Gastroesophageal sphincter (tissue), 3 donors: ENCODE measurements around the gene RUSF1.
A peak's percentile ranks its signal among the peaks of the same experiment; 100 is the strongest.

Source experiments
- EP300 ChIP-seq: sonication (generic); formaldehyde crosslinking; IDR thresholded peaks from one replicate; pipeline ENCODE4 v1.6.1; 2017; ENCODE audit warnings: antibody characterized with exemption, mild to moderate bottlenecking
- POLR2A ChIP-seq, 2 donors: fragments of 450-650 bp; IDR thresholded peaks; one replicate each; pipeline ENCODE4 v1.6.1; 2017; ENCODE audit warnings: antibody characterized with exemption in 2 of 2, mild to moderate bottlenecking in 2 of 2, moderate library complexity in 1 of 2
- POLR2AphosphoS5 ChIP-seq: sonication (generic); formaldehyde crosslinking; IDR thresholded peaks from one replicate; pipeline ENCODE4 v1.6.1; 2017; ENCODE audit warnings: antibody characterized with exemption
- TF ChIP-seq, protein P1 (sequence below), 4 experiments: fragments of 200-600 bp in 2 of 4; fragments of 450-650 bp in 2 of 4; sonication (generic) in 1 of 4; IDR thresholded peaks; one replicate each; pipeline ENCODE4 v1.5.1; 2017 to 2019; ENCODE audit warnings: antibody characterized with exemption in 4 of 4, mild to moderate bottlenecking in 2 of 4, moderate library complexity in 2 of 4

GRCh38 chr16:31476303-31477219 is 31.6 kb downstream of the RUSF1 start:
- TF ChIP-seq, protein P1, sequence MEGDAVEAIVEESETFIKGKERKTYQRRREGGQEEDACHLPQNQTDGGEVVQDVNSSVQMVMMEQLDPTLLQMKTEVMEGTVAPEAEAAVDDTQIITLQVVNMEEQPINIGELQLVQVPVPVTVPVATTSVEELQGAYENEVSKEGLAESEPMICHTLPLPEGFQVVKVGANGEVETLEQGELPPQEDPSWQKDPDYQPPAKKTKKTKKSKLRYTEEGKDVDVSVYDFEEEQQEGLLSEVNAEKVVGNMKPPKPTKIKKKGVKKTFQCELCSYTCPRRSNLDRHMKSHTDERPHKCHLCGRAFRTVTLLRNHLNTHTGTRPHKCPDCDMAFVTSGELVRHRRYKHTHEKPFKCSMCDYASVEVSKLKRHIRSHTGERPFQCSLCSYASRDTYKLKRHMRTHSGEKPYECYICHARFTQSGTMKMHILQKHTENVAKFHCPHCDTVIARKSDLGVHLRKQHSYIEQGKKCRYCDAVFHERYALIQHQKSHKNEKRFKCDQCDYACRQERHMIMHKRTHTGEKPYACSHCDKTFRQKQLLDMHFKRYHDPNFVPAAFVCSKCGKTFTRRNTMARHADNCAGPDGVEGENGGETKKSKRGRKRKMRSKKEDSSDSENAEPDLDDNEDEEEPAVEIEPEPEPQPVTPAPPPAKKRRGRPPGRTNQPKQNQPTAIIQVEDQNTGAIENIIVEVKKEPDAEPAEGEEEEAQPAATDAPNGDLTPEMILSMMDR (IDR thresholded peaks at IDR 0.05) = no peak
- TF ChIP-seq POLR2A (IDR thresholded peaks at IDR 0.05) (peak in 1 of 2 donors; percentile 10), POLR2AphosphoS5 (no peak), EP300 (no peak)
